GM18511 (cell line): ENCODE data around the gene HIC1.

Source experiments
- ATAC-seq: cut with Tn5 transposase; IDR thresholded peaks from one replicate; pipeline ENCODE4 v1.9.1; 2021; ENCODE audit warnings: mild to moderate bottlenecking, moderate library complexity; ENCODE audit not compliant: unreplicated experiment

The HIC1 gene

GRCh38 chr17:2059547-2060384 is 4.9 kb downstream of the HIC1 start:
- no peak for ATAC-seq

GRCh38 chr17:2060385-2060658 is 5.4 kb downstream of the HIC1 start:
- ATAC-seq, result no peak

- ATAC-seq, result no peak
Observed at GRCh38 chr17:2060681-2061440, 6.0 kb downstream of the HIC1 start.

GRCh38 chr17:2061441-2061958 is 6.6 kb downstream of the HIC1 start:
- ATAC-seq, result no peak

- ATAC-seq, result no peak
Observed at GRCh38 chr17:2062571-2063183, 7.8 kb downstream of the HIC1 start.

- ATAC-seq, result no peak
Observed at GRCh38 chr17:2063261-2064146, 8.6 kb downstream of the HIC1 start.

- no peak for ATAC-seq
Observed at GRCh38 chr17:2064147-2064489, 9.2 kb downstream of the HIC1 start.

GRCh38 chr17:2064520-2064971 is 9.6 kb downstream of the HIC1 start:
- ATAC-seq, result no peak

GRCh38 chr17:2064980-2065785 is 10.3 kb downstream of the HIC1 start:
- ATAC-seq, result no peak

- no peak for ATAC-seq
Observed at GRCh38 chr17:2065949-2066400, 11.1 kb downstream of the HIC1 start.

GRCh38 chr17:2067048-2067561 is 12.2 kb downstream of the HIC1 start:
- ATAC-seq, result no peak

GRCh38 chr17:2067608-2068024 is 12.7 kb downstream of the HIC1 start:
- no peak for ATAC-seq

- no peak for ATAC-seq
Observed at GRCh38 chr17:2068031-2068518, 13.2 kb downstream of the HIC1 start.

- ATAC-seq, result no peak
Observed at GRCh38 chr17:2068519-2069051, 13.7 kb downstream of the HIC1 start.

GRCh38 chr17:2070241-2071023 is 15.5 kb downstream of the HIC1 start:
- ATAC-seq, result peak; percentile 88

- ATAC-seq, result no peak
Observed at GRCh38 chr17:2071024-2071385, 16.1 kb downstream of the HIC1 start.

GRCh38 chr17:2071455-2072281 is 16.8 kb downstream of the HIC1 start:
- no peak for ATAC-seq

GRCh38 chr17:2074919-2075318 is 20.0 kb downstream of the HIC1 start:
- no peak for ATAC-seq
